GM12872 (cell line): ENCODE results near the gene TAS2R60.

Experiments
- TF ChIP-seq, protein P1 (sequence below): IDR thresholded peaks from 3 replicates; pipeline ENCODE4 v1.5.1; 2011; ENCODE audit warnings: low read depth, mild to moderate bottlenecking, low read length, moderate library complexity; ENCODE audit not compliant: insufficient read depth

Gene TAS2R60

DNA sequence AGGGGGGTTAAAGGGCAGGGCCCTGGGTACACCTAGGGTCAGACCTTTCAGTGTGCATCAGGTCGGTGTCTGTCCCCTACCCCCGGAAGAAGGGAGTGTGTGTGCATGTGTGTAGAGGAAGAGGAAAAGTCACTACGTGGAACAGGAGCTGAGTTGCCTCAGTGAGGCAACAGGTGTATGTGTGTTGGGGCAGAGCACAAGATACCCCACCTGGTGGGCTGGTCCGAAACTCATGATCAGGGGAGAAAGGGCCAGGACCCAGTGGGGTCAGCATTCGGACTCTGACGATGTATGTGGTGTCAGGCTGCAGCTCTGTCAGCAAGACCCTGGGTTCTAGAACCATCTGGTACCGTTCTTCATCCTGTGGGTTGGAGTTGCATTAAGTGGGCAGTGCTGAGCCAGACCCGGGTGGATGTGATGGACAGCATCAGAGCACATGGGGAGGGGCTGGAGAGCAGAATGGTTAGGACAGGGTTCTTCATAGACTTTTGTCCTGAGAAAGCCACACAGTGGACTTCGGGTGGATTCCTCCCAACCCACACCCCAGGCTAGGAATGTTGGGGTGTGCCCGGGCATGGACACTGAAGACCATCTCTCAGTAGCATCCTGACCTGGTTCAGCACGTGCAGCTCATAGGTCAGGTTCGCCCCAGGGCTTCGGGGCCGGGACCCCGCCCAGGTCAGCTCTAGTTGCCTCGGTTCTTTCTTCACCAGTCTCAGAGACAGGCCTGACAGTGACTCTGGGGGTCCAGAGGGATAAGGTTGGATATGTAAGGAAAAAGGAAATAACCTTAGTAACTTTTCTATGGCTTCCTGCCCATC lies 45.3 kb upstream of the TAS2R60 start:
- TF ChIP-seq, protein P1, sequence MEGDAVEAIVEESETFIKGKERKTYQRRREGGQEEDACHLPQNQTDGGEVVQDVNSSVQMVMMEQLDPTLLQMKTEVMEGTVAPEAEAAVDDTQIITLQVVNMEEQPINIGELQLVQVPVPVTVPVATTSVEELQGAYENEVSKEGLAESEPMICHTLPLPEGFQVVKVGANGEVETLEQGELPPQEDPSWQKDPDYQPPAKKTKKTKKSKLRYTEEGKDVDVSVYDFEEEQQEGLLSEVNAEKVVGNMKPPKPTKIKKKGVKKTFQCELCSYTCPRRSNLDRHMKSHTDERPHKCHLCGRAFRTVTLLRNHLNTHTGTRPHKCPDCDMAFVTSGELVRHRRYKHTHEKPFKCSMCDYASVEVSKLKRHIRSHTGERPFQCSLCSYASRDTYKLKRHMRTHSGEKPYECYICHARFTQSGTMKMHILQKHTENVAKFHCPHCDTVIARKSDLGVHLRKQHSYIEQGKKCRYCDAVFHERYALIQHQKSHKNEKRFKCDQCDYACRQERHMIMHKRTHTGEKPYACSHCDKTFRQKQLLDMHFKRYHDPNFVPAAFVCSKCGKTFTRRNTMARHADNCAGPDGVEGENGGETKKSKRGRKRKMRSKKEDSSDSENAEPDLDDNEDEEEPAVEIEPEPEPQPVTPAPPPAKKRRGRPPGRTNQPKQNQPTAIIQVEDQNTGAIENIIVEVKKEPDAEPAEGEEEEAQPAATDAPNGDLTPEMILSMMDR: no peak

GRCh38 chr7:143398616-143399015 lies 44.6 kb upstream of the TAS2R60 start:
- TF ChIP-seq, protein P1: no peak

GRCh38 chr7:143399151-143399550 lies 44.1 kb upstream of the TAS2R60 start:
- TF ChIP-seq, protein P1: no peak

DNA sequence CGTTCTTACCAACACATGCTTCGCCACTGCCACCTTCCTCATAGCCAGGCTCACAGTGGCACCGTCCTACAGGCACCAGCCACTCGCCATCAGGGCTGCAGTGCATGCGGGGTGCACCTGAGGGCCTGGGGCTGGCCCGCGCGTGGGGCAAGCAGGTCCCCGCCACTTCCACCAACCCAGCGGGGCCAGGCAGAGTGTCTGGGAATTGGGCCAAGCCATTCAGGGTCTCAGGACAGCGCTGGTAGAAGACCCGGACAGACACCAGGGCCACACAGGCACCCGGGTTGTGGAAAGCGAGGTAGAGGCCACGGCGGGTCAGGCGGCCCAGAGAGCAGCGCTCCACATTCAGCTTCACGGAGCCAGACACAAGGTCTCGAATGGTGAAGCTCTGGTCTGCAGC lies 43.6 kb upstream of the TAS2R60 start:
- TF ChIP-seq, protein P1: no peak

GRCh38 chr7:143401265-143401664 lies 42.0 kb upstream of the TAS2R60 start:
- TF ChIP-seq, protein P1: no peak

DNA sequence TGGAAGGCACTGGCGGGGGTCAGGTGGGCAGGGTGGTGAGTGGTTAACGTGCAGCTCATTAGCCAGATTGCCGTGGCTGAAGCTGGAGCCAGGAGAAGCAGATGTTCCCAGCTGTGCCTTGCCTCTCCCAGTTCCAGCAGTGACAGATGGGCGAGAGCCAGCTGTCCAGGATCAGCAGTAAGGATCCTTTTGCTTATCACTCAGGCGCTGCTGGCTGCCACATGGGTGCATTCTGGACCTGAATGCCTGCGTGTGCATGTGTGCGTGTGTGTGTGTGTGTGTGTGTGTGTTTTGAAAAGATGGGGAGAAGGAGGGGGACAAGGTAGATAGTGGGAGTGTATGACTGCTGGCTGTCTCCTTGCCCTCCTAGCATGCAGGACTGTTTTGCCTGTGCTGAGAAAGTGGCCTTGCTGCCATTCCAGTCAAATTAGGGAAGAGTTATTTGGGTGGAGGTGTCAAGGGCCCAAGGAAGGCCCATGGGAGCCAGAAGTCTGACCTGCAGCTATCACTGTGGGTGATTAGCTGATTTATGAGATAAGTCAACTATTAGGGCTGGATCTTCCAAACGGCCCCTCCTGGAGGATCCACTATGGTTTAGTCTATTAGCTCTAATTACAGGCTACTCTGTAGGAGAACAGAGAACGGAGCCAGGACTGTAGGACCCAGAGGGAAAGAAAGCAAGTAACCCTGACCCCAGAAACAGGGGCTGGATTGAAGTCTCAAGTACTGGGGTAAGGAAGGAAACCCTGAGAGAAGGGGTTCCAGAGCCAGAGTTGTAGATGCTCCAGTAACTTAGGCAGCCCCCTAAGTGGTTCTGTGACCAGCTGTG lies 37.9 kb upstream of the TAS2R60 start:
- TF ChIP-seq, protein P1: no peak

GRCh38 chr7:143406002-143406357 lies 37.3 kb upstream of the TAS2R60 start:
- TF ChIP-seq, protein P1: no peak
